SK-N-SH (cell line): ENCODE results near the gene PPP2R1A. TPM values are rescaled to one million over a fixed set of nuclear protein-coding genes. Genes with fewer than 3 reads are reported as not detected.

Source experiments
- CTCF ChIA-PET: fragments of 300-600, 350-600 bp; formaldehyde crosslinking; extraction: SDS; loops from one replicate; lab custom pipeline; 2021; lab: Yijun Ruan, JAX
- POLR2A ChIA-PET: fragments of 350-600 bp; sonication (Branson Sonifier 250); formaldehyde crosslinking; extraction: SDS; loops from one replicate; lab custom pipeline; 2020; ENCODE audit warnings: antibody characterized with exemption, inconsistent platforms; lab: Yijun Ruan, JAX
- DNase-seq: peaks from one replicate; pipeline ENCODE4 v3.0.0; 2012
- H2AFZ ChIP-seq: fragments of 200-600 bp; sonication (generic); 2 replicates; pipeline ENCODE4 v1.8.1; 2016; ENCODE audit warnings: antibody characterized with exemption, mild to moderate bottlenecking, low read depth
- H3F3A ChIP-seq: fragments of 200-600 bp; sonication (generic); replicated peaks from 2 replicates; pipeline ENCODE3; 2016; ENCODE audit warnings: antibody characterized with exemption, mild to moderate bottlenecking; ENCODE audit not compliant: insufficient read depth
- H3K27ac ChIP-seq, 2 experiments: fragments of 200-500 bp in 1 of 2; fragments of 200-600 bp in 1 of 2; sonication (Bioruptor generic) in 1 of 2; sonication (generic), shearing (Covaris generic) in 1 of 2; 2 replicates each; pipeline versions ENCODE4 v1.5.1 to v1.6.1; 2014 to 2016; ENCODE audit warnings: low read depth in 2 of 2, inconsistent platforms in 1 of 2, low read length in 1 of 2, mild to moderate bottlenecking in 1 of 2, mixed read lengths in 1 of 2
- H3K27me3 ChIP-seq: fragments of 200-600 bp; sonication (generic), shearing (Covaris generic); 2 replicates; pipeline ENCODE4 v1.6.1; 2016; ENCODE audit warnings: mixed run types; ENCODE audit not compliant: insufficient read depth
- H3K36me3 ChIP-seq, 2 experiments: fragments of 200-500 bp in 1 of 2; fragments of 200-600 bp in 1 of 2; sonication (Bioruptor generic) in 1 of 2; sonication (generic) in 1 of 2; replicated peaks in 1 of 2; 2 replicates each; pipeline versions ENCODE3 to v1.5.1; 2014 to 2016; ENCODE audit warnings: low read length in 1 of 2, mild to moderate bottlenecking in 1 of 2; ENCODE audit not compliant: insufficient read depth in 2 of 2, control insufficient read depth in 1 of 2
- H3K4me1 ChIP-seq, 2 experiments: fragments of 200-500 bp in 1 of 2; fragments of 200-600 bp in 1 of 2; sonication (Bioruptor generic) in 1 of 2; sonication (generic), shearing (Covaris generic) in 1 of 2; 2 replicates each; pipeline versions ENCODE4 v1.5.1 to v1.6.1; 2014 to 2016; ENCODE audit warnings: low read depth in 1 of 2, low read length in 1 of 2, mixed run types in 1 of 2; ENCODE audit not compliant: insufficient read depth in 2 of 2, control insufficient read depth in 1 of 2
- H3K4me2 ChIP-seq: fragments of 200-600 bp; sonication (generic), shearing (Covaris generic); 2 replicates; pipeline ENCODE4 v1.6.1; 2017; ENCODE audit warnings: mixed run types
- H3K4me3 ChIP-seq, 2 experiments: fragments of 200-500 bp in 1 of 2; fragments of 200-600 bp in 1 of 2; sonication (Bioruptor generic) in 1 of 2; sonication (generic), shearing (Covaris generic) in 1 of 2; 2 replicates each; pipeline versions ENCODE4 v1.5.1 to v1.8.1; 2014 to 2016; ENCODE audit warnings: low read depth in 2 of 2, inconsistent platforms in 1 of 2, low read length in 1 of 2, mild to moderate bottlenecking in 1 of 2, mixed read lengths in 1 of 2, moderate library complexity in 1 of 2
- H3K79me2 ChIP-seq: fragments of 200-600 bp; sonication (generic); 2 replicates; pipeline ENCODE4 v1.8.1; 2017; ENCODE audit warnings: mild to moderate bottlenecking; ENCODE audit not compliant: insufficient read depth
- H3K9ac ChIP-seq: fragments of 200-600 bp; sonication (generic); 2 replicates; pipeline ENCODE4 v1.6.1; 2017; ENCODE audit warnings: mixed run types
- H3K9me2 ChIP-seq: fragments of 200-600 bp; sonication (generic); 2 replicates; pipeline ENCODE4 v1.6.1; 2017; ENCODE audit warnings: mixed run types
- H3K9me3 ChIP-seq: fragments of 200-600 bp; sonication (generic); 2 replicates; pipeline ENCODE4 v1.6.1; 2017; ENCODE audit warnings: mixed run types, mild to moderate bottlenecking, moderate library complexity
- H4K20me1 ChIP-seq: fragments of 200-600 bp; sonication (generic); 2 replicates; pipeline ENCODE4 v1.6.1; 2017; ENCODE audit warnings: mild to moderate bottlenecking, mixed run types; ENCODE audit not compliant: insufficient read depth
- CTCF ChIP-seq: fragments of 200-600 bp; sonication (generic); IDR thresholded peaks from 2 replicates; pipeline ENCODE4 v1.6.1; 2017; ENCODE audit warnings: antibody characterized with exemption, mild to moderate bottlenecking, moderate library complexity
- ELF1 ChIP-seq: IDR thresholded peaks from 2 replicates; pipeline ENCODE4 v1.4.0; 2012
- FOXM1 ChIP-seq: IDR thresholded peaks from 2 replicates; pipeline ENCODE4 v1.4.0; 2012; ENCODE audit warnings: low read depth, mild to moderate bottlenecking
- IRF3 ChIP-seq: fragments of 150-350 bp; IDR thresholded peaks from 2 replicates; pipeline ENCODE4 v1.6.1; 2016; ENCODE audit warnings: mild to moderate bottlenecking, low read depth, low read length
- JUND ChIP-seq: IDR thresholded peaks from 2 replicates; pipeline ENCODE4 v1.4.0; 2012
- NRF1 ChIP-seq: IDR thresholded peaks from 2 replicates; pipeline ENCODE4 v1.6.1; 2012; ENCODE audit warnings: low read depth, mild to moderate bottlenecking, low read length
- RAD21 ChIP-seq: IDR thresholded peaks from 2 replicates; pipeline ENCODE4 v1.6.1; 2012; ENCODE audit warnings: mild to moderate bottlenecking, low read length
- RCOR1 ChIP-seq: fragments of 150-350 bp; IDR thresholded peaks from 2 replicates; pipeline ENCODE4 v1.6.1; 2017; ENCODE audit warnings: antibody characterized with exemption, low read length
- RFX5 ChIP-seq: IDR thresholded peaks from 2 replicates; pipeline ENCODE4 v1.6.1; 2012; ENCODE audit warnings: mild to moderate bottlenecking, improper control_type of control experiment, low read length
- RXRA ChIP-seq: IDR thresholded peaks from 2 replicates; pipeline ENCODE4 v1.4.0; 2012; ENCODE audit warnings: low read depth, mild to moderate bottlenecking, borderline replicate concordance
- SMC3 ChIP-seq: IDR thresholded peaks from 2 replicates; pipeline ENCODE4 v1.6.1; 2012; ENCODE audit warnings: low read depth, low read length, improper control_type of control experiment
- TEAD4 ChIP-seq: IDR thresholded peaks from 2 replicates; pipeline ENCODE4 v1.4.0; 2012; ENCODE audit warnings: mild to moderate bottlenecking, borderline replicate concordance; ENCODE audit not compliant: insufficient read depth
- USF2 ChIP-seq: fragments of 150-350 bp; IDR thresholded peaks from 2 replicates; pipeline ENCODE4 v1.6.1; 2017; ENCODE audit warnings: antibody characterized with exemption, low read length, low read depth, borderline replicate concordance
- ZBTB33 ChIP-seq: IDR thresholded peaks from 2 replicates; pipeline ENCODE4 v1.4.0; 2012; ENCODE audit warnings: low read depth, borderline replicate concordance
- WGBS: methylation state at CpG from one replicate; pipeline ENCODE4 v1.1.6; 2017; ENCODE audit warnings: low lambda C conversion rate; 5-methylcytosine and 5-hydroxymethylcytosine counted together
- polyA plus RNA-seq, 3 experiments: library from polyadenylated mRNA; depleted of rRNA; stranded (reverse); fragments of >200 nt; gene quantifications; 2 replicates each; pipeline ENCODE4 v1.2.3, GENCODE V29; 2012

PPP2R1A gene
- polyA plus RNA-seq, 1 of the 3 experiments (the other 2 are of a cell fraction), result 163 TPM

GRCh38 chr19:52212572-52213255 lies 22.9 kb downstream of the PPP2R1A start:
- no peaks in the 10 kb centered on the region for H3K9me3 ChIP-seq
- no peaks in the 10 kb centered on the region for H3F3A ChIP-seq
- H3K27me3 ChIP-seq, result no peaks in the 10 kb centered on the region
- no peak overlapping the region; a peak in 1 of 4 replicates for H3K27ac ChIP-seq
- H3K79me2 ChIP-seq, result peaks cover 19% of the 10 kb centered on the region; the same call in 1 of the 2 replicates
- no peaks in the 10 kb centered on the region for H3K4me1 ChIP-seq
- H3K4me3 ChIP-seq, result no peak overlapping the region
- POLR2A ChIA-PET, result no interaction called here
- no peaks in the 10 kb centered on the region for H3K9me2 ChIP-seq
- H2AFZ ChIP-seq, result no peak overlapping the region
- TF ChIP-seq FOXM1, result no peak
- TF ChIP-seq CTCF, result no peak
- no peak for TF ChIP-seq USF2
- no peak for TF ChIP-seq SMC3
- H4K20me1 ChIP-seq, result peaks cover 10% of the 10 kb centered on the region; the same call in 1 of the 2 replicates
- DNase-seq, result no peak
- H3K4me2 ChIP-seq, result no peak overlapping the region
- peaks cover 74 to 82% of the 10 kb centered on the region in 2 experiments for H3K36me3 ChIP-seq
- CTCF ChIA-PET, result interaction anchor here (2.3 kb wide), 1 partner anchor 25 kb away, joined by 8 read pairs; no protein-coding TSS in a partner anchor
- WGBS, result 97% methylated on average over 19 of the region's 25 CpGs
- H3K9ac ChIP-seq, result no peak overlapping the region

- no peak overlapping the region for H3K27ac ChIP-seq
- H3K4me1 ChIP-seq, result no peaks in the 10 kb centered on the region
- no peak for TF ChIP-seq JUND
- no peak for TF ChIP-seq NRF1
- no peak for TF ChIP-seq ELF1
- no peak for TF ChIP-seq RCOR1
- TF ChIP-seq CTCF, result no peak
- no peak for TF ChIP-seq RXRA
- TF ChIP-seq TEAD4, result no peak
- TF ChIP-seq IRF3, result no peak
- TF ChIP-seq RFX5, result no peak
- no peak for TF ChIP-seq ZBTB33
- TF ChIP-seq RAD21, result no peak
- TF ChIP-seq USF2, result no peak
- 92% methylated on average over 5 of the region's 5 CpGs for WGBS
- no peak overlapping the region for H3K9ac ChIP-seq
- H3K27me3 ChIP-seq, result no peaks in the 10 kb centered on the region
- CTCF ChIA-PET, result interaction anchor here (2.3 kb wide), 1 partner anchor 23 kb away, joined by 8 read pairs; no protein-coding TSS in a partner anchor
- DNase-seq, result no peak
- H4K20me1 ChIP-seq, result peaks cover 5% of the 10 kb centered on the region; the same call in 1 of the 2 replicates
- no peaks in the 10 kb centered on the region for H3K9me2 ChIP-seq
- POLR2A ChIA-PET, result no interaction called here
- no peaks in the 10 kb centered on the region for H3K9me3 ChIP-seq
- peaks cover 5% of the 10 kb centered on the region; the same call in 1 of the 2 replicates for H3K79me2 ChIP-seq
- no peak overlapping the region for H2AFZ ChIP-seq
- no peak overlapping the region for H3K4me2 ChIP-seq
- H3K36me3 ChIP-seq, result peaks cover 82% of the 10 kb centered on the region in 2 experiments
- no peaks in the 10 kb centered on the region for H3F3A ChIP-seq
- H3K4me3 ChIP-seq, result no peak overlapping the region
Measured at GRCh38 chr19:52214241-52214640, 24.4 kb downstream of the PPP2R1A start.
